HEK293 (cell line): ENCODE results near the gene HOXD9.

Experiments used
- CTCF ChIA-PET: fragments of 350-600 bp; formaldehyde crosslinking; extraction: SDS; loops from one replicate; lab custom pipeline; 2021; ENCODE audit warnings: antibody characterized with exemption; lab: Yijun Ruan, JAX
- POLR2A ChIA-PET: fragments of 300-600 bp; formaldehyde crosslinking; extraction: SDS; loops from one replicate; lab custom pipeline; 2020; ENCODE audit warnings: antibody characterized with exemption, inconsistent platforms; lab: Yijun Ruan, JAX
- H3K27ac ChIP-seq: fragments of 200-500 bp; sonication (Bioruptor generic); 2 replicates; pipeline ENCODE4 v1.5.1; 2014; ENCODE audit warnings: low read depth, low read length, control low read depth, inconsistent platforms; ENCODE audit errors: extremely low read depth
- H3K36me3 ChIP-seq, 2 experiments: fragments of 200-500 bp in 1 of 2; sonication (Bioruptor generic) in 1 of 2; 1 replicate in 1 of 2; 2 replicates in 1 of 2; pipeline ENCODE4 v1.5.1; 2014 to 2017; ENCODE audit warnings: inconsistent platforms in 2 of 2, low read length in 2 of 2; ENCODE audit not compliant: control insufficient read depth in 2 of 2, insufficient read depth in 1 of 2
- H3K4me1 ChIP-seq: fragments of 200-500 bp; sonication (Bioruptor generic); 2 replicates; pipeline ENCODE4 v1.5.1; 2014; ENCODE audit warnings: mild to moderate bottlenecking, low read length, inconsistent platforms; ENCODE audit not compliant: control insufficient read depth, insufficient read depth
- H3K4me3 ChIP-seq: 2 replicates; pipeline ENCODE4 v1.5.1; 2011; ENCODE audit warnings: low read depth, mild to moderate bottlenecking, control low read depth, low read length, moderate library complexity
- H3K9me3 ChIP-seq: fragments of 200-500 bp; sonication (Bioruptor generic); 2 replicates; pipeline ENCODE4 v1.5.1; 2014; ENCODE audit warnings: low read depth, low read length, inconsistent platforms; ENCODE audit not compliant: control insufficient read depth, insufficient read depth
- CTCF ChIP-seq: fragments of 450-650 bp; formaldehyde crosslinking; IDR thresholded peaks from 2 replicates; pipeline ENCODE4 v1.5.1; 2016; ENCODE audit warnings: missing biosample characterization, missing genetic modification characterization
- FEZF1 ChIP-seq: fragments of 450-650 bp; formaldehyde crosslinking; IDR thresholded peaks from 2 replicates; pipeline ENCODE4 v1.5.1; 2016; ENCODE audit warnings: missing biosample characterization, missing genetic modification characterization
- KLF10 ChIP-seq: fragments of 450-650 bp; IDR thresholded peaks from 2 replicates; pipeline ENCODE4 v1.5.1; 2018; ENCODE audit warnings: missing biosample characterization, mild to moderate bottlenecking, missing genetic modification characterization
- KLF16 ChIP-seq: fragments of 450-650 bp; formaldehyde crosslinking; IDR thresholded peaks from 2 replicates; pipeline ENCODE4 v1.5.1; 2017; ENCODE audit warnings: missing biosample characterization, missing genetic modification characterization
- SCRT2 ChIP-seq: fragments of 450-650 bp; formaldehyde crosslinking; IDR thresholded peaks from 2 replicates; pipeline ENCODE4 v1.5.1; 2016; ENCODE audit warnings: missing biosample characterization, missing genetic modification characterization
- ZBTB11 ChIP-seq: fragments of 450-650 bp; formaldehyde crosslinking; conservative IDR thresholded peaks from 2 replicates; pipeline ENCODE4 v1.5.1; 2016; ENCODE audit warnings: low read depth, missing biosample characterization, missing genetic modification characterization
- ZBTB49 ChIP-seq: fragments of 450-650 bp; formaldehyde crosslinking; IDR thresholded peaks from 2 replicates; pipeline ENCODE4 v1.5.1; 2016; ENCODE audit warnings: missing biosample characterization, missing genetic modification characterization, low read depth
- ZNF16 ChIP-seq: fragments of 450-650 bp; formaldehyde crosslinking; IDR thresholded peaks from 2 replicates; pipeline ENCODE4 v1.5.1; 2016; ENCODE audit warnings: low read depth, missing biosample characterization, missing genetic modification characterization
- ZNF248 ChIP-seq: fragments of 450-650 bp; formaldehyde crosslinking; IDR thresholded peaks from 2 replicates; pipeline ENCODE4 v1.5.1; 2017; ENCODE audit warnings: missing biosample characterization, missing genetic modification characterization
- ZNF280D ChIP-seq: fragments of 450-650 bp; formaldehyde crosslinking; IDR thresholded peaks from 2 replicates; pipeline ENCODE4 v1.5.1; 2016; ENCODE audit warnings: missing biosample characterization, missing genetic modification characterization
- ZNF391 ChIP-seq: fragments of 450-650 bp; formaldehyde crosslinking; IDR thresholded peaks from 2 replicates; pipeline ENCODE4 v1.5.1; 2016; ENCODE audit warnings: low read depth, missing biosample characterization, missing genetic modification characterization, borderline replicate concordance
- ZNF398 ChIP-seq: fragments of 450-650 bp; formaldehyde crosslinking; IDR thresholded peaks from 2 replicates; pipeline ENCODE4 v1.5.1; 2017; ENCODE audit warnings: missing biosample characterization, missing genetic modification characterization
- ZNF426 ChIP-seq: fragments of 450-650 bp; formaldehyde crosslinking; IDR thresholded peaks from 2 replicates; pipeline ENCODE4 v1.5.1; 2017; ENCODE audit warnings: missing biosample characterization, missing genetic modification characterization, mild to moderate bottlenecking, inconsistent platforms, moderate library complexity
- ZNF510 ChIP-seq: fragments of 450-650 bp; formaldehyde crosslinking; IDR thresholded peaks from 2 replicates; pipeline ENCODE4 v1.5.1; 2018; ENCODE audit warnings: mild to moderate bottlenecking, missing genetic modification characterization, missing biosample characterization; ENCODE audit not compliant: insufficient replicate concordance
- ZNF560 ChIP-seq: fragments of 450-650 bp; formaldehyde crosslinking; IDR thresholded peaks from 2 replicates; pipeline ENCODE4 v1.5.1; 2017; ENCODE audit warnings: missing biosample characterization, missing genetic modification characterization, borderline replicate concordance
- ZNF580 ChIP-seq: fragments of 450-650 bp; formaldehyde crosslinking; IDR thresholded peaks from 2 replicates; pipeline ENCODE4 v1.5.1; 2016; ENCODE audit warnings: missing biosample characterization, missing genetic modification characterization
- ZNF600 ChIP-seq: fragments of 450-650 bp; formaldehyde crosslinking; IDR thresholded peaks from 2 replicates; pipeline ENCODE4 v1.5.1; 2016; ENCODE audit warnings: missing biosample characterization, missing genetic modification characterization
- ZNF629 ChIP-seq: fragments of 450-650 bp; formaldehyde crosslinking; IDR thresholded peaks from 2 replicates; pipeline ENCODE4 v1.5.1; 2017; ENCODE audit warnings: missing biosample characterization, missing genetic modification characterization
- ZNF701 ChIP-seq: fragments of 450-650 bp; formaldehyde crosslinking; IDR thresholded peaks from 2 replicates; pipeline ENCODE4 v1.5.1; 2016; ENCODE audit warnings: missing biosample characterization, missing genetic modification characterization
- ZNF837 ChIP-seq: fragments of 450-650 bp; formaldehyde crosslinking; IDR thresholded peaks from 2 replicates; pipeline ENCODE4 v1.5.1; 2016; ENCODE audit warnings: missing biosample characterization, missing genetic modification characterization

HOXD9 gene

GRCh38 chr2:176080540-176081375, 41.8 kb upstream of the HOXD9 start:
- ChIA-PET POLR2A (interaction anchor here (1.0 to 2.7 kb wide), 2 partner anchors 26 to 79 kb away, joined by 5 to 12 read pairs; partner anchors contain the start of genes HOXD11 and LNPK), CTCF (interaction anchor here (0.6 to 3.2 kb wide), 12 partner anchors 9 to 877 kb away, joined by 3 to 44 read pairs (median 4); partner anchors contain the start of gene HOXD13)
- Histone ChIP-seq H3K4me3 (peak overlapping the region; percentile 42), H3K27ac (peak overlapping the region; percentile 72; the same call in 1 of the 2 replicates), H3K4me1 (no peaks in the 10 kb centered on the region), H3K36me3 (no peaks in the 10 kb centered on the region), H3K9me3 (no peaks in the 10 kb centered on the region)
- no peak for TF ChIP-seq FEZF1
- no peak for TF ChIP-seq ZNF248 (tag by site-specific recombination)
- TF ChIP-seq ZNF600 (tag by site-specific recombination) = 0 out of 2 replicates have a peak, but pooled peaks have one; percentile 37
- TF ChIP-seq KLF16 (tag by site-specific recombination) = no peak
- TF ChIP-seq ZNF837 (tag by site-specific recombination) = no peak
- peak; percentile 72; the same call in 1 of the 2 replicates for TF ChIP-seq ZNF560 (tag by site-specific recombination)
- TF ChIP-seq ZNF16 (tag by site-specific recombination) = no peak
- TF ChIP-seq ZNF398 (tag by site-specific recombination) = 0 out of 2 replicates have a peak, but pooled peaks have one; percentile 9
- no peak for TF ChIP-seq ZNF426 (tag by site-specific recombination)
- 0 out of 2 replicates have a peak, but pooled peaks have one; percentile 36 for TF ChIP-seq ZNF580 (tag by site-specific recombination)
- TF ChIP-seq ZBTB11 (tag by site-specific recombination) = 0 out of 2 replicates have a peak, but pooled peaks have one; percentile 13
- no peak for TF ChIP-seq ZBTB49 (tag by site-specific recombination)
- peak; percentile 52; the same call in 1 of the 2 replicates for TF ChIP-seq CTCF (tag by site-specific recombination)
- TF ChIP-seq ZNF510 = no peak
- no peak for TF ChIP-seq ZNF701 (tag by site-specific recombination)
- TF ChIP-seq KLF10 = no peak
- TF ChIP-seq ZNF280D (tag by site-specific recombination) = no peak
- TF ChIP-seq ZNF629 (tag by site-specific recombination) = peak; percentile 19; the same call in 1 of the 2 replicates
- TF ChIP-seq SCRT2 (tag by site-specific recombination) = no peak
- TF ChIP-seq ZNF391 (tag by site-specific recombination) = no peak
